Heart right ventricle (tissue), 16 donors: ENCODE results near the gene SOX4. TPM values are rescaled to one million over a fixed set of nuclear protein-coding genes. Genes with fewer than 3 reads are reported as not detected.

Experiments
- ATAC-seq, 8 donors: fragments of 200-7000 bp; cut with Tn5 transposase; one replicate each; pipeline ENCODE4 v1.9.1; 2020; ENCODE audit warnings: mild to moderate bottlenecking in 8 of 8, moderate library complexity in 8 of 8, moderate number of reproducible peaks in 1 of 8
- DNase-seq, 2 donors: peaks; one replicate each; pipeline ENCODE4 v3.0.0-alpha.2; 2020
- H3K27ac ChIP-seq, 10 donors: fragments of 200-600 bp; sonication (generic) in 2 of 10; one replicate each; pipeline versions ENCODE4 v1.5.0 to v1.8.0; 2020 to 2022; ENCODE audit warnings: mild to moderate bottlenecking in 3 of 10
- H3K27me3 ChIP-seq, 7 donors: fragments of 200-600 bp; one replicate each; pipeline ENCODE4 v1.8.0; 2021 to 2022; ENCODE audit warnings: mild to moderate bottlenecking in 2 of 7
- H3K36me3 ChIP-seq, 9 donors: fragments of 200-600 bp; sonication (generic) in 1 of 9; one replicate each; pipeline versions ENCODE4 v1.5.0 to v1.8.0; 2020 to 2022; ENCODE audit warnings: mild to moderate bottlenecking in 2 of 9
- H3K4me1 ChIP-seq, 9 donors: fragments of 200-600 bp; sonication (generic) in 1 of 9; one replicate each; pipeline versions ENCODE4 v1.5.0 to v1.8.0; 2020 to 2022; ENCODE audit warnings: mild to moderate bottlenecking in 4 of 9
- H3K4me3 ChIP-seq, 10 donors: fragments of 200-600 bp; sonication (generic) in 2 of 10; one replicate each; pipeline versions ENCODE4 v1.5.0 to v1.8.0; 2020 to 2022; ENCODE audit warnings: mild to moderate bottlenecking in 7 of 10, moderate library complexity in 2 of 10
- H3K9me3 ChIP-seq, 11 donors: fragments of 200-600 bp in 10 of 11; sonication (generic) in 2 of 11; one replicate each; pipeline versions ENCODE4 v1.5.0 to v1.8.0; 2013 to 2022; ENCODE audit warnings: mild to moderate bottlenecking in 2 of 11, control low read depth in 1 of 11, moderate library complexity in 1 of 11
- CTCF ChIP-seq, 9 donors: fragments of 200-600 bp; sonication (generic) in 2 of 9; IDR thresholded peaks; one replicate each; pipeline versions ENCODE4 v1.5.0 to v1.8.0; 2021 to 2022; ENCODE audit warnings: antibody characterized with exemption in 9 of 9, mild to moderate bottlenecking in 5 of 9, moderate library complexity in 1 of 9
- WGBS, 2 donors: extraction: QIAGEN DNeasy Blood & Tissue Kit; methylation state at CpG; one replicate each; pipeline ENCODE4 v1.1.7; 2013; ENCODE audit warnings: inconsistent platforms in 1 of 2; 5-methylcytosine and 5-hydroxymethylcytosine counted together
- intact Hi-C, 10 donors: fragments of 100-400 bp; cut with DNase I; formaldehyde crosslinking; loops; one replicate each; pipeline versions ENCODE4 v1.11.1 to v1.14.2; 2022
- polyA plus RNA-seq, 2 donors: library from polyadenylated mRNA; stranded (reverse); fragments of 200-250 nt; gene quantifications; one replicate each; pipeline ENCODE4 v1.2.3, GENCODE V29; 2013
- total RNA-seq, 10 donors: library from RNA; stranded (reverse); fragmentation: NEBNext Ultra II Directional in 3 of 10; extraction: Animal tissue kit (Norgen Biotek cat#: 25700) in 3 of 10; gene quantifications; one replicate each; pipeline versions ENCODE4 v1.2.1 to v1.2.4, GENCODE V29; 2021 to 2023
- donor health status: Arrhythmogenic right ventricular cardiomyopathy.
- donor health status: ischemic (EF 13 %, LVEDD 7.1; RV severe dilation, severe dysfunction).
- donor health status: healthy with polysubstance abuse.
- donor health status: DM: no; HTN: yes; CAD: no.
- donor health status: DM: no; HTN: no; CAD: no.
- donor health status: ischemic (EF 25% LVEDD 6.9; RV normal size, moderate dysfunction).
- donor health status: ischemic (EF 25% LVEDD 5.7; RV mildly dilated, moderate dysfunction).
- donor health status: healthy.
- donor health status: DM: yes; HTN: yes; CAD: no.
- donor health status: Ischemic cardiomyopathy.
- donor health status: ischemic (EF 35%, LVEDD 5.7; RV mildly dilated, moderate dysfunction).
- donor health status: nonischemic (EF 11% LVEDD 7.7; RV severe dilation, severe dysfunction).
- donor health status: DM: yes; HTN: yes; CAD: no.
- donor health status: PGD.
- donor health status: ischemic (EF 29% LVEDD 5.4; RV normal size, mild dysfunction).
- donor health status: nonischemic (EF 23%, LVEDD 6.1; RV moderate dilation, normal function).

SOX4 gene
- total and polyA plus RNA-seq, 12 donors = 2.6 to 19.1 (median 7.1) TPM

- Histone ChIP-seq H3K36me3 (no peaks in the 10 kb centered on the region), H3K4me1 (peaks cover 0 to 7% (median 0%) of the 10 kb centered on the region in 9 donors), H3K9me3 (no peaks in the 10 kb centered on the region), H3K27me3 (no peaks in the 10 kb centered on the region), H3K27ac (no peak overlapping the region), H3K4me3 (no peak overlapping the region)
- DNase-seq = no peak
- intact Hi-C loops = no loop called here
- no peak for TF ChIP-seq CTCF (IDR thresholded peaks at IDR 0.05)
- ATAC-seq = no peak
- 68 to 71% methylated on average over 10 of the region's 10 CpGs for WGBS, 2 donors
These were observed 15.1 kb downstream of the SOX4 start for GRCh38 chr6:21608601-21609000.

- Histone ChIP-seq H3K27ac (no peak overlapping the region), H3K4me3 (no peak overlapping the region), H3K9me3 (no peaks in the 10 kb centered on the region), H3K36me3 (no peaks in the 10 kb centered on the region), H3K27me3 (no peaks in the 10 kb centered on the region), H3K4me1 (peaks cover 0 to 7% (median 0%) of the 10 kb centered on the region in 9 donors)
- ATAC-seq (no peak), DNase-seq (no peak)
- TF ChIP-seq CTCF (IDR thresholded peaks at IDR 0.05) = no peak
- WGBS, 2 donors = 97 to 99% methylated on average over 28 of the region's 28 CpGs
- intact Hi-C loops = no loop called here
These were observed 16.4 kb downstream of the SOX4 start for GRCh38 chr6:21609881-21610329.

GRCh38 chr6:21610341-21610740, 16.8 kb downstream of the SOX4 start:
- no peak for ATAC-seq
- TF ChIP-seq CTCF (IDR thresholded peaks at IDR 0.05) = no peak
- whole genome bisulfite sequencing, 2 donors = 71 to 80% methylated on average over 5 of the region's 5 CpGs

GRCh38 chr6:21611485-21611884, 17.9 kb downstream of the SOX4 start:
- Histone ChIP-seq H3K27me3 (no peaks in the 10 kb centered on the region), H3K4me1 (peaks cover 0 to 17% (median 8%) of the 10 kb centered on the region in 9 donors), H3K9me3 (no peaks in the 10 kb centered on the region), H3K4me3 (no peak overlapping the region), H3K36me3 (no peaks in the 10 kb centered on the region), H3K27ac (no peak overlapping the region)
- 94 to 100% methylated on average over 3 of the region's 3 CpGs for whole genome bisulfite sequencing, 2 donors
- no peak for TF ChIP-seq CTCF (IDR thresholded peaks at IDR 0.05)
- intact Hi-C loops = no loop called here
- DNase-seq (no peak), ATAC-seq (no peak)

More at GRCh38 chr6:21610341-21610740, 16.8 kb downstream of the SOX4 start:
- no peak for DNase-seq
- Histone ChIP-seq H3K4me3 (no peak overlapping the region), H3K9me3 (no peaks in the 10 kb centered on the region), H3K4me1 (peaks cover 0 to 7% (median 0%) of the 10 kb centered on the region in 9 donors), H3K27me3 (no peaks in the 10 kb centered on the region), H3K27ac (no peak overlapping the region), H3K36me3 (no peaks in the 10 kb centered on the region)
- intact Hi-C loops = no loop called here
